Islet precursor cell (in vitro differentiated cells): ENCODE data around the gene FUT3.
A peak's percentile ranks its signal among the peaks of the same experiment; 100 is the strongest.

Experiments
- DNase-seq: peaks from one replicate; pipeline ENCODE4 v3.0.0-alpha.2; 2018

FUT3 gene

GRCh38 chr19:5822181-5822844 lies 28.9 kb downstream of the FUT3 start:
- no peak for DNase-seq

GRCh38 chr19:5821521-5822180 lies 29.6 kb downstream of the FUT3 start:
- DNase-seq: no peak

- DNase-seq: no peak
Measured at GRCh38 chr19:5820785-5821184, 30.5 kb downstream of the FUT3 start.

DNA sequence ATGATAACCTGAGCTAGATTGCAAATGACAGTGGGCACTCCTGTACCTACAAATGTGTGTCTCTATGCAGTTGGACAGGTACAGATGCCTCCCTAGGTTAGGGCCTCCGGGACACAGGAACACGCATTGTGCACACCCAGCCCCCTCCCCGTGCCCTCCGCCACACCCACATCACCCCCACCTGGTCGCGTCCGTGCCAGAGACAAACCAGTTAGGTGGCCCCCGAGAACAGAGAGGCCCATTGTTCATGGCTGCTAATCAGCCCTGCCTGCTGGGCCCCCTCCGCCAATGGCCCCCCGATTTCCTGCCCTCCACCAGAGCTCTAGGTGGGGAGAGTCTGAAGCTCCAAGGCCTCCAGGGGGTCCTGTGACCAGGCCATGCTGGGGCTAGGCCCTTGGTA lies 32.7 kb downstream of the FUT3 start:
- DNase-seq: no peak

DNA sequence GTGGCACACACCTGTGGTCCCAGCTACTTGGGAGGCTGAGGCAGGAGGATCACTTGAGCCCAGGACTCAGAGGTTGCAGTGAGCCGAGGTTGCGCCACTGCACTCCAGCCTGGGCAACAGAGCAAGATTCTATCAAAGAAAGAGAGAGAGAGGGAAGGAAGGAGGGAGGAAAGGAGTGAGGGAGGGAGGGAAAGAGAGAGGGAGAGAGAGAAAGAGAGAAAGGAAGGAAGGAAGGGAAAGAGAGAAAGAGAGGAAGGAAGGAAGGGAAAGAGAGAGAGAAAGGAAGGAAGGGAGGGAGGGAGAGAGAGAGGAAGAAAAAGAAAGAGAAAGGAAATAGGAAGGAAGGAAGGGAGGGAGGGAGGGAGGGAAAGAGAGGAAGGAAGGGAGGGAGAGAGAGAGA lies 34.0 kb downstream of the FUT3 start:
- DNase-seq: no peak

GRCh38 chr19:5814852-5815246 lies 36.4 kb downstream of the FUT3 start:
- DNase-seq: no peak

DNA sequence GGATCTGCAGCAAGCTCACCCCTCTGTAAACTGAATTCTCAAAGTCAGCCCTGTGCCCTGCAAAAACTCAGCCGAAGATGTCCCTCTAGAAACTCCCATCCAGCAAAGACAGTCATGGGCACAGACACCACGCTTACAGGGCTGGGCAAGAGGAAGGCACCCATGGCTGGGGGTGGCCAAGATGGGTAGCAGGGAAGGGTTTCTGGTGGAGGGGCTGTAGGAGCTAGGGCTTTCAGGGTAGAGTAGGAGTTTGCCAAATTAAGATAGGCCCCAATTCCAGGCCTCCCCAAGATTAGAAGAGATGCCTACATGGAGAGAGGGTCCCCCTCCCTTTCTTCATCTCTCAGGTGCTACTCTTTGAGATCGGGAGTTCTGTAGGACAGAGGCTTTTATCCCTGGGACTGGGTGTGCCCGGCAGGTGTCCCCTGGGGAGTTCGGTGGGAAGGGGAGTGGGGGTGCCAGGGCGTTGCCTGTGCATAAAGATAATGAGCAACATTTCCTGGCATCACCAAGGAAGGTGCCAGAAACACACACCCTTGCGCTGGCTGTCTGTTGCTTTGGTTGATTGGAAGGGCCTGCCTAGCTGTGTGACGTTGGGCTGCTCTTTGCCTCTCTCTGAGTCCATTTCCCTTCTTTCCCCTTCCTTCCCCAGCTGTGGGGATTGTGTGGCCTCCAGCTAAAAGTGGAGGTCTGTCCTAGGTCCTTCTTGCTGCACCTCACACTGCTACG lies 37.0 kb downstream of the FUT3 start:
- DNase-seq: no peak

DNA sequence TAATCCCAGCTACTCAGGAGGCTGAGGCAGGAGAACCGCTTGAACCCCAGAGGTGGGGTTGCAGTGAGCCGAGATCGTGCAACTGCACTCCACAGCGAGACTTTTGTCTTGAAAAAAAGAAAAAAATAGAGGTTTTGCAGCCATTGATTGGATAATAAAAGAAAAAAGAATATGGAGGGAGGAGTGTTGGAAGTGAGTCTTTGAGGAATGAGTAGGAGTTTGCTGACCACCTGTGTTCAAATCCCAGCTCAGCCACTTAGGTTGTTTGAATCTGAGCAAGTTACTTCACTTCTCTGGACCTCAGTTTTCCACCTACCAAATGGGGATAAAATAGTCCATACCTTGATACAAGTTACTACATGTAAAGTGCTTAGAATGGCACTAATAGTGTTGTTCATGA lies 40.1 kb downstream of the FUT3 start:
- DNase-seq: no peak

- no peak for DNase-seq
Measured at GRCh38 chr19:5809469-5809868, 41.8 kb downstream of the FUT3 start.

DNA sequence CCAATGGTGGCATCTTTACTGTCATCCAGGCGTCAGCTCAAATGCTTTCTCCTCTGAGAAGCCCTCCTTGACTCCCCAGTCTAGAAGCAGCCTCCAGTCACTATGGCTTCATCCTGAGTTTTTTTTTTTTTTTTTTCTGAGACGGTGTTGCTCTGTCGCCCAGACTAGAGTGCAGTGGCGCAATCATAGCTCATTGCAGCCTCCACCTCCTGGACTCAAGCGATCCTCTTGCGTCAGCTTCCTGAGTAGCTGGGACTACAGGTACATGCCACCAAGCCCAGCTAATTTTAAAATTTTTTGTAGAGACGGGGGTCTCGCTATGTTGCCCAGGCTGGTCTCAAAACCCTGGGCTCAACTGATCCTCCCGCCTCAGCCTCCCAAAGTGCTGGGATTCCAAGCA lies 42.2 kb downstream of the FUT3 start:
- no peak for DNase-seq

GRCh38 chr19:5808120-5808816 lies 43.0 kb downstream of the FUT3 start:
- DNase-seq: no peak

DNA sequence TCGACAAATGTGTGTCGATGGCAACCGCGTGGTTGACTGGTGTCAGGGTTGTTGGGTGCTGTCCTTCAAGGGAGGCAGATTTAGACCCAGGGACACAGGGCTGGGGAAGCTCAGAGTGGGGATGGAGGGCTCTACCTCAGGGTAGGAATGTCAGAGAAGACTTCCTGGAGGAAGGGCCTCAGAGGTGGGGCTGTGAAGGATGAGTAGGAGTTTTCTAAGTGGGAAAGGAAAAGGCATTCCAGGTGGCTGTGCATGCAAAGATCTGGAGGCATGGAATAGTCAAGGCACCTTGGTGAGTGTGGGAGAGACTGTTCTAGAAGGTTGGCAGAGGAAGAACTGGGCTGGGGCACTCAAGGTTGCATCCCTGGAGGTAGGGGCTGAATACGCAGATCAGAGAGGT lies 44.3 kb downstream of the FUT3 start:
- DNase-seq: no peak

- no peak for DNase-seq
Measured at GRCh38 chr19:5806133-5806489, 45.1 kb downstream of the FUT3 start.

DNA sequence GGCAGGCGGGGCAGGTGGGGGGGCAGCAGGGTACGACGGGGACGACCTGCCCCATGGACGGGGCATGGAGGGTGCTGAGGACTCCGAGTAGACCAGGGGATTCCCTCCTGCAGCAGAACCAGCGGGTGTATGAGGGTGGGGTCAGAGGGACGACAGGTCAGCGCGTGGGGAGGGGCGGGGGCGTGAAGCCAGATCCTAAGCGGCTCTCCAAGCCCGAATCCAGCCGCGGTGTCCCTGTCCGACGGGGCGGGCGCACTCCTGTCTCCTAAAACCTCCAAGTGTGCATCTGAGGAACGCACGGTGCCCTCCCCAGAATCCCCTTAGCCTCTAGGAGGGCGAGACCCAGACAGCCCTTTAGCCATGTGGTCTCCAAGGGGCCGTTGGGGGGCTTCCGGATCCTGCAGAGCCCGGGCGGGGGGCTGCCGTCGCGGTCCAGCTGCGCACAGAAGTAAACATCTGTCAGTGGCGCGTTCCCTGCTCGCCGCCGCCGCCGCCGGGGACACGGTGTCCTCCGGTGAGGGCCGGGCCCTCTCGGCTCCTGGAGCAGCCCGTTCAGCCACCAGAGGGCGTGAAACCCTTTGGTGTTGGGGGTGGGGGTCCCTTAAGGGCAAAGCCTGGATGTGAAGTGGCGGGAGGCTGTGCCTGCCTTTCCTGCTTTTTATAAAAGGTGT lies 45.7 kb downstream of the FUT3 start:
- peak; percentile 85 for DNase-seq

- DNase-seq: peak; percentile 68
Measured at GRCh38 chr19:5804516-5805461, 46.5 kb downstream of the FUT3 start, which contains the start of gene NRTN. TSS of gene NRTN (plus strand) at chr19:5805067. CDS start at chr19:5824166, 19,099 bp downstream.

- DNase-seq: peak; percentile 97
Measured at GRCh38 chr19:5803752-5804515, 47.3 kb downstream of the FUT3 start.

DNA sequence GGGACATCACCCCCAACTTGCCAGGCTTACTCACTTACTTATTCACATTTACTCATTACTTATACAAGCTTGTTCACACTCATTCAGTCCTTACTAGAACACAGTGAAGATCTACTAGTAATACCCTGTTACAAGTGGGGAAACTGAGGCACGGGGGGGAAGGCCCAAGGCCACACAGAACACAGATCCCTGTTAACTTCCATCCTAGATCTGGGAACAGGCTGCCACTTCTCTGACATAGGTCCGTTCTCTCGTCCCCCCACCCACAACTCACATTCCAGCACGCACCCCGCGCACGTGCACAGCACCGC lies 47.9 kb downstream of the FUT3 start:
- DNase-seq: no peak

- DNase-seq: peak; percentile 65
Measured at GRCh38 chr19:5801796-5802619, 49.2 kb downstream of the FUT3 start.

GRCh38 chr19:5800361-5801270 lies 50.6 kb downstream of the FUT3 start:
- DNase-seq: no peak
